Pancreas (tissue), 10 donors: ENCODE measurements around the gene CLDN11. TPM values are rescaled to one million over a fixed set of nuclear protein-coding genes. Genes with fewer than 3 reads are reported as not detected.

Experiments used
- ATAC-seq, 4 donors: fragments of 200-7000 bp; cut with Tn5 transposase; one replicate each; pipeline versions ENCODE4 v1.8.0 to v1.9.1; 2020; ENCODE audit warnings: mild to moderate bottlenecking in 4 of 4, moderate library complexity in 4 of 4
- DNase-seq, 6 donors: peaks; one replicate each; pipeline ENCODE4 v3.0.0-alpha.2; 2020
- FAIRE-seq: peaks from 2 replicates; lab custom pipeline; 2012; peaks lifted over from hg19 to GRCh38; lab: Jason Lieb, UNC
- H3K27ac ChIP-seq, 4 donors: fragments of 200-600 bp; sonication (generic); 1 replicate in 3 of 4; 2 replicates in 1 of 4; pipeline versions ENCODE4 v1.5.0 to v1.8.0; 2020
- H3K27me3 ChIP-seq, 4 donors: fragments of 200-600 bp; one replicate each; pipeline ENCODE4 v1.8.0; 2021
- H3K36me3 ChIP-seq, 3 donors: fragments of 200-600 bp; sonication (generic) in 1 of 3; one replicate each; pipeline versions ENCODE4 v1.5.0 to v1.8.0; 2020 to 2021
- H3K4me1 ChIP-seq, 3 donors: fragments of 200-600 bp; one replicate each; pipeline ENCODE4 v1.8.0; 2021
- H3K4me3 ChIP-seq, 4 donors: fragments of 200-600 bp; sonication (generic) in 2 of 4; one replicate each; pipeline versions ENCODE4 v1.5.0 to v1.8.0; 2020 to 2021
- H3K9me3 ChIP-seq, 4 donors: fragments of 200-600 bp; one replicate each; pipeline ENCODE4 v1.8.0; 2021
- CTCF ChIP-seq, 4 donors: fragments of 200-600 bp; sonication (generic) in 3 of 4; IDR thresholded peaks; one replicate each; pipeline versions ENCODE4 v1.5.0 to v1.8.0; 2021; ENCODE audit warnings: antibody characterized with exemption in 4 of 4
- WGBS, 2 donors: extraction: QIAGEN DNeasy Blood & Tissue Kit; methylation state at CpG; one replicate each; pipeline ENCODE4 v1.1.7; 2013; 5-methylcytosine and 5-hydroxymethylcytosine counted together
- intact Hi-C, 3 donors: fragments of 100-400 bp; cut with DNase I; formaldehyde crosslinking; loops; one replicate each; pipeline versions ENCODE4 v1.11.1 to v1.14.2; 2022
- polyA plus RNA-seq, 2 donors: library from polyadenylated mRNA; stranded (reverse); fragments of 200-250 nt; gene quantifications; one replicate each; pipeline ENCODE4 v1.2.3, GENCODE V29; 2013
- total RNA-seq, 6 donors: library from RNA; stranded (reverse); fragmentation: NEBNext Ultra II Directional in 4 of 6; extraction: Animal tissue kit (Norgen Biotek cat#: 25700) in 4 of 6; gene quantifications; one replicate each; pipeline versions ENCODE4 v1.2.1 to v1.2.4, GENCODE V29; 2021 to 2023
- donor health status: healthy with polysubstance abuse.
- donor health status: DM: no; HTN: no; CAD: no; lungs with moderate emphysema.
- donor health status: DM: no; HTN: no; CAD: no.
- donor health status: control.
- donor health status: control.
- donor health status: Bipolar disorder and iron deficiency.
- donor health status: DM: yes; HTN: yes; CAD: no.
- donor health status: DM: no; HTN: no; CAD: no.
- donor health status: DM: no; HTN: no; CAD: no.
- donor health status: DM: yes; HTN: yes; CAD: no.

Gene CLDN11
- total and polyA plus RNA-seq, 8 donors = 0.38 to 2.3 (median 0.74) TPM

DNA sequence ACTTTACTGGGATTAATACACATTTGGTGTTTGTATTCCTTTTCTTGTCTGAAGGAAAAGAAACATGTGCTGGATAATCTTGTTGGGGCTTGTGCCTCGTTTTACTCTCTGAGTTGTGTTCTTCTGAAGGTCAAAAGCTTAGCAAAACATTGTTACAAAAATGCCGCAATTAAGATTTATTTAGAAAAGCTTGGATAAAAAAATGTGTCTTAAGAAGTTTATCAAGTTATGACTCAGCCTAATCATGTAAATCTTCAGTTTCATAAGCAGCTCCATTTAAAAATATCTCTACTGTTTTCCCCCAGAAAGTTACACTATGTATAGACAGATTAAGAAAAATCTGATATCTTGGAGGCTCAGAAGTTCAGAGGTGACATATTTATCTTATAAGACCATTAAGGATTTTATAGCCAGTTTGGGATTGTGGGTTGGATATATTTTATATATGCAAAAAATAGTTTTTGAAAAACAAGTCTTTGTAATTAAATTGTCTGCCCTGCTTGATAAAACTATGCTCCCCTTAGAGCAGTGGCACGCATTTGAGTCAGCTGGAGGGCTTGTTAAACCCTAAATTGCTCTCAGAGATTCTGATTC lies 56.5 kb downstream of the CLDN11 start:
- Histone ChIP-seq H3K4me3 (no peak overlapping the region), H3K36me3 (no peaks in the 10 kb centered on the region), H3K9me3 (no peaks in the 10 kb centered on the region), H3K4me1 (no peaks in the 10 kb centered on the region), H3K27me3 (peaks cover 0 to 5% (median 0%) of the 10 kb centered on the region in 4 donors), H3K27ac (no peak overlapping the region)
- no peak for TF ChIP-seq CTCF (IDR thresholded peaks at IDR 0.05)
- DNase-seq = no peak
- ATAC-seq = no peak
- FAIRE-seq = no peak
- 64 to 68% methylated on average over 3 of the region's 3 CpGs for WGBS, 2 donors
- intact Hi-C loops = no loop called here

DNA sequence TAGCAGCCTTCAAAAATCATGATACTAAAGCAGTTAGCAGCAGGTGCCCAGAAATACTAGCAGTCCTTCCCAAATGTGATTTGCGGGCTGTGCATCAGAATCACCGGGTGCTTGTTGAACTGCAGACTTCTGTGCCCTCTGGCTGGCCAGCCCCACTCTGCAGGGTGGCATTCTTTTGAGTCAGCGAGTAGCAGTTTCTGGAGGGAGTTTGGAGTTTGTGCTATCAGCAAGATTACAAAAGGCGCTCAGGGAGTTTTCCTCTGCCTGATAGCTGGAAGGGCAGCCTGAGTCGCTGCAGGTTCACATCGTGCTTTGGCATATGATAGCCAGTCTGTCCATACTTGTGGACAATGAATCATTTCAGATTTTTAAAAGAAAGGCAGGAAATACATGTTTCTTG lies 57.6 kb downstream of the CLDN11 start:
- DNase-seq = no peak
- ATAC-seq = no peak
- Histone ChIP-seq H3K27ac (no peak overlapping the region), H3K27me3 (peaks cover 0 to 3% (median 0%) of the 10 kb centered on the region in 4 donors), H3K4me3 (no peak overlapping the region), H3K36me3 (no peaks in the 10 kb centered on the region), H3K9me3 (no peaks in the 10 kb centered on the region), H3K4me1 (no peaks in the 10 kb centered on the region)
- intact Hi-C loops = no loop called here
- no peak for FAIRE-seq
- 37 to 40% methylated on average over 6 of the region's 6 CpGs for WGBS, 2 donors
- no peak for TF ChIP-seq CTCF (IDR thresholded peaks at IDR 0.05)

DNA sequence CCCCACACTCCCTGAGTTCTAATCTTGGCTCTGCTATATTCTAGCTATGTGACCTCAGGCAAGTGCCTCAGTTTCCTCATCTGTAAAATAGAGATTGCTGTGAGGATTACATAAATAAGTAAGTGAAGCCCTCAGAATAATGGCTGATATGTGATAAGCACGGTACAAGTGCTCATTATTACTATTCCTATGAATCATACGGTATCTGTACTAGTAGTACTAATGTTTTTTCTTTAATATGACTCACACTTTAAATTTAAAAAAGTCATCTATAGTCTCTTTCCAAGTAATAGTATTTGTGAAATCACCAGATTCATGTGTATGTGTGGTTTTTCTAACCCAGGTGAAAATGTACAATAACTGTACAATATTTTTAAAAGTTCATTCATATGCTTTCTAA lies 58.7 kb downstream of the CLDN11 start:
- intact Hi-C loops = no loop called here
- DNase-seq (no peak), FAIRE-seq (no peak), ATAC-seq (no peak)
- no peak overlapping the region for H3K27ac ChIP-seq
- WGBS, 2 donors = 45 to 49% methylated on average over 2 of the region's 2 CpGs
- H3K4me3 ChIP-seq = no peak overlapping the region
- H3K9me3 ChIP-seq = no peaks in the 10 kb centered on the region
- H3K4me1 ChIP-seq = no peaks in the 10 kb centered on the region
- no peaks in the 10 kb centered on the region for H3K36me3 ChIP-seq
- no peaks in the 10 kb centered on the region for H3K27me3 ChIP-seq
- no peak for TF ChIP-seq CTCF (IDR thresholded peaks at IDR 0.05)

DNA sequence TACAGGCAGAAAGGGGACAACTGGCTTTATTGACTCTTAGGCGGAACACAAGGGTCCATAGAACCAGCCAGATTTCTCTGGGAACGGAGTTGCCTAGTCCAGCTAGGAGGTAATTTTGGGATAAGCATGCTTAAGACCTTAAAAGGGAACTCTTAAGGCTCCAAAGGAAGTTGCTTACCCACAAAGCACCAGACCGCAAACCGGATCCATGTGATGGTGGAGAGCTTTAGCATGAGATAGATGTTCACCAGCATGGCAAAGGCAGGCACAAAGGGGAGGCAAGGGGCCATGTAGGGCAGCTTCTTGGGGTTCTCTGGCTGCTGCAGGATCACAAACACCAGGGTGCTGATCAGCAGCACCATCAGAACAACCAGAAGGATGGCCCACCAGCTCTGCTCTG lies 61.4 kb downstream of the CLDN11 start:
- intact Hi-C loops = no loop called here
- Histone ChIP-seq H3K27ac (no peak overlapping the region), H3K4me1 (no peaks in the 10 kb centered on the region), H3K4me3 (no peak overlapping the region), H3K36me3 (no peaks in the 10 kb centered on the region), H3K27me3 (no peaks in the 10 kb centered on the region), H3K9me3 (no peaks in the 10 kb centered on the region)
- ATAC-seq = no peak
- no peak for FAIRE-seq
- 77 to 89% methylated on average over 4 of the region's 4 CpGs for WGBS, 2 donors
- no peak for DNase-seq
- TF ChIP-seq CTCF (IDR thresholded peaks at IDR 0.05) = no peak

DNA sequence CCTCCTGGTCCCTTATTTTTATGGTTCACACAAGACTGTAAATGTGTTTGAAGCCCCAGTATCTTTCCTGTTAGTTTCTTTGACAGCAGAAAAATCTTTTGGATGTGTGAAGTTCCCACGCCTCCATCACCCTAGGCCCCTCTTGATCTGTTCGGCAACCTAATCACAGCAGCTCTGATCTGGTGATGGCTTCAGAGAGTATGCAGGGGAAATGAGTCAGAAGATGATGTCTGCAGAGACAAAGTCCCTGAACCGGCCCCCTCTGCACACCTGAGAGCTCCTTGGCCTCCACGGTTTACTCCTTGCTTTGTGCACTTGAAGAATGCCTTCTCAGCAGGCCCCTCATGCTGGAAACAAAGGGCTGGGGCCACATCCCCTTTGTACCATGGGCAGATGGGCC lies 63.5 kb downstream of the CLDN11 start:
- no peak for DNase-seq
- TF ChIP-seq CTCF (IDR thresholded peaks at IDR 0.05) = no peak
- H3K27ac ChIP-seq = no peak overlapping the region
- H3K9me3 ChIP-seq = no peaks in the 10 kb centered on the region
- H3K4me3 ChIP-seq = no peak overlapping the region
- no peaks in the 10 kb centered on the region for H3K27me3 ChIP-seq
- no peaks in the 10 kb centered on the region for H3K36me3 ChIP-seq
- no peaks in the 10 kb centered on the region for H3K4me1 ChIP-seq
- WGBS, 2 donors = 87 to 90% methylated on average over 4 of the region's 4 CpGs
- ATAC-seq = no peak
- intact Hi-C loops = no loop called here
- FAIRE-seq = no peak
